Uterus (tissue), 2 donors: ENCODE results near the gene EYS.

Experiments
- POLR2A ChIP-seq, 2 donors: fragments of 450-650 bp; IDR thresholded peaks; one replicate each; pipeline ENCODE4 v1.6.1; 2016; ENCODE audit warnings: antibody characterized with exemption in 2 of 2, mild to moderate bottlenecking in 1 of 2, moderate library complexity in 1 of 2
- TF ChIP-seq, protein P1 (sequence below), 4 experiments: fragments of 200-600 bp in 2 of 4; fragments of 450-650 bp in 2 of 4; sonication (generic) in 2 of 4; IDR thresholded peaks; one replicate each; pipeline ENCODE4 v1.5.1; 2016 to 2019; ENCODE audit warnings: antibody characterized with exemption in 4 of 4, mild to moderate bottlenecking in 2 of 4, moderate library complexity in 1 of 4

DNA sequence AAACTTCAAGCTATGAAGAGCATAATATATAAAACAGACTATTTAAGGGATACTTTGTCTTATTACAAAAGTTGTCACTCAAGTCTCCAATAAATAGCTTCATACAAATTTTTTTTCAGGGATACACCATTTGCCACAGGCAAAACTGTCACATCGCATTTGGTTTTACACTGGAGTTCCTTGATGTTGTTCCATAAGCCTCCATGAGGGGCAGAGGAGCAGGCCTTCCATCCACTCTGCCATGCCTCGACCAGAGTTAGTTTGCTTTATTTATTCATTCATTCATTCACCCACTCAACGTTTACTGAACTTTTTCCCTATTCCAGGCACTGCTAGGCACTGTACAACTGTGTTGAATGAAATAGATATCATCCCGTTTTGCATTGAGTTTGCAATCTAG is 1824.8 kb downstream of the EYS start:
- TF ChIP-seq, protein P1, sequence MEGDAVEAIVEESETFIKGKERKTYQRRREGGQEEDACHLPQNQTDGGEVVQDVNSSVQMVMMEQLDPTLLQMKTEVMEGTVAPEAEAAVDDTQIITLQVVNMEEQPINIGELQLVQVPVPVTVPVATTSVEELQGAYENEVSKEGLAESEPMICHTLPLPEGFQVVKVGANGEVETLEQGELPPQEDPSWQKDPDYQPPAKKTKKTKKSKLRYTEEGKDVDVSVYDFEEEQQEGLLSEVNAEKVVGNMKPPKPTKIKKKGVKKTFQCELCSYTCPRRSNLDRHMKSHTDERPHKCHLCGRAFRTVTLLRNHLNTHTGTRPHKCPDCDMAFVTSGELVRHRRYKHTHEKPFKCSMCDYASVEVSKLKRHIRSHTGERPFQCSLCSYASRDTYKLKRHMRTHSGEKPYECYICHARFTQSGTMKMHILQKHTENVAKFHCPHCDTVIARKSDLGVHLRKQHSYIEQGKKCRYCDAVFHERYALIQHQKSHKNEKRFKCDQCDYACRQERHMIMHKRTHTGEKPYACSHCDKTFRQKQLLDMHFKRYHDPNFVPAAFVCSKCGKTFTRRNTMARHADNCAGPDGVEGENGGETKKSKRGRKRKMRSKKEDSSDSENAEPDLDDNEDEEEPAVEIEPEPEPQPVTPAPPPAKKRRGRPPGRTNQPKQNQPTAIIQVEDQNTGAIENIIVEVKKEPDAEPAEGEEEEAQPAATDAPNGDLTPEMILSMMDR (IDR thresholded peaks at IDR 0.05), result no peak
- TF ChIP-seq POLR2A (IDR thresholded peaks at IDR 0.05), result no peak
